ENCODE measurements around the gene SMNDC1.

- TF ChIP-seq EZH2 (IDR thresholded peaks at IDR 0.05; ENCODE audit: borderline replicate concordance, low read depth, low read length, poor library complexity, severe bottlenecking) (no peak), CTCF (conservative IDR thresholded peaks at IDR 0.05; ENCODE audit: low read depth, low read length) (no peak)
These were observed 333 bp downstream of the SMNDC1 start for GRCh38 chr10:110304394-110304779.

All from A673 (cell line).